Stimulated activated CD8-positive, alpha-beta memory T cell treated with anti-CD3 and anti-CD28 coated beads, Interleukin-4, amount 100 ng/mL, for 24 hours (primary cell): Measurements from ENCODE around the gene PPP1R13B.

Experiments used
- DNase-seq: peaks from one replicate; pipeline ENCODE4 v3.0.0-alpha.2; 2020; ENCODE audit warnings: low read depth

The PPP1R13B gene

GRCh38 chr14:103713304-103714062, 133.9 kb downstream of the PPP1R13B start:
- no peak for DNase-seq

GRCh38 chr14:103712633-103713247, 134.6 kb downstream of the PPP1R13B start:
- DNase-seq = no peak

- DNase-seq = no peak
Measured at GRCh38 chr14:103711516-103712431, 135.6 kb downstream of the PPP1R13B start.

DNA sequence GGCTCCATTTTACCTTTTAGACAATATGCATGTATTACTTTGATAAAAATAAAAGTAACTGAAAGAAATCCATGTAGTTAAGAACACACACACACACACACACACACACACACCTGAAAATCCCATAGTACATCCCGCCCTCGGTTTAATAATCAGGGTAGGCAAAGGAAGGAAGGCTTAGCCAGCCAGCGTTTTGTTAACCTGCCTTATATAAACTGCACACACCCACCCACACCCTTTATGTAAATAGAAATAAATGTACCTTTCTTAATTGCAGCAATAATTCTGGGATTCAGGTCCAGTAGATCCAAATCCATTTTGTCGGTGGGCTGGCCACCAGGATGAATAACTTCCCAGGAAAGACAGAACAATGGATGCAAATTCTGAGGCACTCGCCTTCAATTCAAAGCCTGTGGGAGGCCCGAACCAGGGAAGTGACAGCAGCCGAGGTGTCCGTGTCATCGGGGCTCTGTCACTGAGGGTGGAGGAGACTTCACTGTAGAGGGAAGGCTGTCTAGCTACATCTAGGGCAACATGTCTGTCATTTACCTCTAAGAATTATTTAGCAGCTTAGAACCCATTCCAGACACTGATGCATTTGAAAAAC, 136.5 kb downstream of the PPP1R13B start:
- DNase-seq = no peak

GRCh38 chr14:103709814-103710213, 137.6 kb downstream of the PPP1R13B start:
- DNase-seq = no peak

DNA sequence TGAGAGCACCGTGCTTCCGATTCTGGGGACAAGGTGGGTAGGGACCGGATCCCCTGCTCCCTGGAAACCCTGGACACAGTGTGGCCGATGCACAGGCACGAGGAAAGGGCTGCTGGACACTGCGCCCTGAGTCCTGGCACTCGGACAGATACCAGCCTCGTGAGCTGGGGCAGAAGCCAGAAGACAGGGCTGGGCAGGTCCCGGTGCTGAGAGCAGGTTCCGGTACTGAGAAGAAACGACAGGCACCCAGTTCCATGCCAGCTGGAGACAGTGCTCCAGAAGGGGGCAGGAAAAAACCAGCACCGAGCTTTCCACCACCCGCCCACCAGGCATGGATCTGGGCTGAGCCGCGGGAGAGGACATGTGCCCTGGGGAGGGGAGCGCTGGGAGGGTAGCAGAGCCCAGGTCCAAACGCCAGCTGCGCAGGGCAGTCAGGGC, 138.6 kb downstream of the PPP1R13B start:
- DNase-seq = no peak

DNA sequence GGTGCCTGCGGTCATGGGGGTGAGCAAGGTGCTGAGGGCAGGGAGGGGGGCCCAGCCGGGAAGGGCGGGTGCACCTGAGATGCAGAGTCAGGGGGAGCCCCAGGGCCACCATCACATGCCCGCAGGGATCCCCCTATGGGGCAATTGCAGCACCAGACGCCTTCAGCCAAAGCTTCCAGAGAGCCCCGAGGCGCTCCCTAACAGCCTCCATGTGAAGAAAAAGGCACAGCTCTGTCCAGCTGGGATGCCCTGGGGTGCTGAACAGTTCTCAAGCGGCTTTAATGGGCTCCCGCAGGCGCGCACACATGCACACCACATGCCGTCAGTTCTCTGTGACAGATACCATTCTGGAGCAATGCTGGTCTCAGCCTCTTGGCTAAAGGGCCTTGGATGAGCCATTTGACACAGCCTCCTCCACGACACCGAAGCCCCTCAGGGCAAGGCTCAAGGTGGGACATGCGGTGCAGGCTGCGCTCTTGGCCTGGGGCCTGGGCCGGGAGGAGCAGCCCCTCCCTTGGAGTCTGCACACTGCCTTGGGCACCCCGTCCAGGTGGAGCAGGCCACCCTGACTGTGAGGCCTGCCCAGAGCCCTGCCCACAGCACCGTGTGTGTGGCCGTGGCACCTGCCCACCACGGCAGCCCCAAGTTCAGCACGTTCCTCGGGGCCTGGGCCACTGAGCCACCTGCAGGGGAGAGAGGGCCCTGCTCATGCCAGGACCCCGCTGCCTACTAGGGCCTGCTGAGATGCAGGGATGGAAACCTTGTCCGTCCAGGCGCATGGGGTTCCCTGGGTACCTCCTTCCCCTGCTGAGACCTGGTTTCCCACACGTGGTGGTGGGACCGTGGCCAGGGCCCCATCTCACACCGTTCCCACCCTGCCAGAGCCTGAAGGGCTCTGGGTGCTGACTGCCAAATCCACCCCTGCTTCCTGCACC, 139.8 kb downstream of the PPP1R13B start:
- DNase-seq = no peak

DNA sequence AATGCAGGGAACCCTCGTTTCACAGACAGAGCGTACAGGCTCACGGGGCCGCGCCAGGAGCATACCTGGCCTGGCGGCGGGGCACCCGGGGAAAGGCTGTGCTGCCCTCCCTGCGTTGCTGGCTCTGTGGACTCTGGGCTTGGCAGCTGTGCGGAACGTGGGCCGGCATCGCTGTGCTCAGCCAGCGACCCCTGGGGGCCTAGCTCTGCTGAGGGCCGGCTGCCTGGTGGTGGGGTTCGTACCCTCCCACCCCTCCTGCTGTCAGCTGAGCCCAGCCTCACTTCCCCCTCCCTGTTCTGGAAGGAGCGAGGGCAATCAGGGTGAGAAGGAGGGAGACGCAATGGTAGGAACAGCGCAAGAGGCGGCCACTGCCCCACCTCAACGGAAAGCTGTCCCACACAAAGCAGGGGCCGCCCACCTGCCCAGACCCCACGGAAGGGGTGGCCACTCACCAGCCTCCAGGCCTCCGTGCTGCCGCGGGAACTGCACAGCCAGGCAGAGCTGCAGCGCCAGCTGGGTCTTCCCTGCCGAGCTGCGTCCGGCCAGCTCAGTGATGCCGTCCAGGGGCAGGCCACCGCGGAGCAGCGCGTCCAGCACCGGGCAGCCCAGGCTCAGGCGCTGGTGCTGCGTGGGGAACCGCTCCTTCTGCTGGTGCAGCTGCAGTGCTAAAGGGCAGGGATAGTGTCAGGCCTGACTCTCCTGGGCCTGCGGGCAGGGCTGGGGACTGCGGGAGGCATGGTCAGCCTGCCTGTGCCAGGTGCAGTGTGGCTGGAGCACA, 140.6 kb downstream of the PPP1R13B start:
- no peak for DNase-seq

GRCh38 chr14:103705504-103706284, 141.7 kb downstream of the PPP1R13B start:
- DNase-seq = no peak

DNA sequence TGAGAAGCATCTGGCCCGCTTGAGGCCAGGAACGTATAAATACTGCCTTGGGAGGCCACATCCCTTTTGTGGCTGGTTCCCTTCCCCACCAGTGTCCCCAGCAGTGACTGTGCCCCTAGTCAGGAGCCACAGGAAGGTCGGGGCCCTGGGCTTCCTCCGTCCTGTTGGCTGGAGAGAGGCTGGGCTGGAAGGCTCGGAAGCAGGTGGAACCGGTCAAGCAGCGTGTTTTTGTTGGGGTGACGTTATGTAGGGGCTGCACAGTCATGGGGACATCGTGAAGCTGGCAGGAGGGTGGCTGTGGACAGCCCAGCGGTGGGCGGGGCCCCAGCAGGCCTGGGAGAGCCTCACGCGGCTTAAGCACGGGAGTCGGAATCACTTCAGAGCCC, 142.3 kb downstream of the PPP1R13B start:
- no peak for DNase-seq

- no peak for DNase-seq
Measured at GRCh38 chr14:103704708-103705107, 142.7 kb downstream of the PPP1R13B start.

GRCh38 chr14:103703433-103704385, 143.7 kb downstream of the PPP1R13B start:
- no peak for DNase-seq

GRCh38 chr14:103702497-103703432, 144.6 kb downstream of the PPP1R13B start:
- DNase-seq = no peak

- DNase-seq = no peak
Measured at GRCh38 chr14:103702095-103702494, 145.3 kb downstream of the PPP1R13B start.

DNA sequence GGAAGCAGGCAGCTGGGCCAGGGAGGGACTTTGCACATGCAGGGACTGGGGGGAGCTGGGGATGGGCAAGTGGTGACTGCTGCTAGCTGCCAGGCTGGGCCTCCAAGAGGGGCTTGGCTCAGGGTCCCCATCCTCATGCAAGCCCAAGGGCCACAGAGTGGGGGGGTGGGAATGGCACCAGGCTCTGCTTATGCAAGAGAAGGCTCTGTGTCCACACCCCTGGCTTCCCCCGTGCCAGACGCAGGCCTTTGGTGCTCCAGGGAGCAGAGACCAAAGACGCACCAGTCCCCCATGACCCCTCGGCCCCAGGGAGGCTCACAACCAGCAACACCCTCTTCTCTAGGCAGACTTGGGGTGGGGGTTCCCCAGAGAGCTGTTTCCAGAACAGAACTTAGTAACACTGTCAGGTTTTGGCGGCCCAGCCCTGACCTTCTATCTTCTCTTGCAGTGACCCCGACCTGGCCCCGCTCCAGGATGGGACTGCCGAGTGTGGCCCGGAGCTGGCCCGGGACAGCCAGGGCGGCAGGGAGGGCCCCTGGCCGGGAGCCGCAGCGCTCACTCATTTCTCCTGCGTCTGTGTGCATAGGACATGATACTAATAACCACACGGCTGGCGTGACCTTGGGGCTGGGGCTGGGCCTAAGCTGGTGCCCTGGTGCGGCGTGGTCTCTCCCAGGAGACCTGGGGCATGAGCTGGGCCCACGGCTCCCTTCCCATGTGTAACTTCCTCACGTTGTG, 146.5 kb downstream of the PPP1R13B start:
- DNase-seq = no peak
